NT2/D1 (cell line): ENCODE data around the gene SNED1.

Experiments used
- DNase-seq: peaks from one replicate; pipeline ENCODE4 v3.0.0-alpha.2; 2011; ENCODE audit warnings: low read depth, low spot score
- H3K27me3 ChIP-seq: 2 replicates; pipeline ENCODE4 v1.6.0; 2011; ENCODE audit warnings: mild to moderate bottlenecking; ENCODE audit not compliant: insufficient read length, insufficient read depth
- H3K36me3 ChIP-seq: 2 replicates; pipeline ENCODE4 v1.6.1; 2011; ENCODE audit warnings: mild to moderate bottlenecking, low read length, mixed read lengths; ENCODE audit not compliant: insufficient read depth, insufficient read length
- H3K4me1 ChIP-seq: 2 replicates; pipeline ENCODE4 v1.5.1; 2011; ENCODE audit not compliant: insufficient read depth, insufficient read length
- H3K4me3 ChIP-seq: 2 replicates; pipeline ENCODE4 v1.5.1; 2011; ENCODE audit warnings: low read depth; ENCODE audit not compliant: insufficient read length
- H3K9ac ChIP-seq: 2 replicates; pipeline ENCODE4 v1.6.0; 2011; ENCODE audit warnings: low read depth; ENCODE audit not compliant: insufficient read length
- H3K9me3 ChIP-seq: 2 replicates; pipeline ENCODE4 v1.5.1; 2011; ENCODE audit warnings: mild to moderate bottlenecking, low read length; ENCODE audit not compliant: insufficient read depth
- SUZ12 ChIP-seq: IDR thresholded peaks from 2 replicates; pipeline ENCODE4 v1.6.1; 2011; ENCODE audit not compliant: insufficient read length, insufficient read depth; ENCODE audit errors: extremely low read depth
- YY1 ChIP-seq: IDR thresholded peaks from 2 replicates; pipeline ENCODE4 v1.6.1; 2011; ENCODE audit not compliant: insufficient read length, insufficient read depth
- ZNF274 ChIP-seq: IDR thresholded peaks from 2 replicates; pipeline ENCODE4 v1.6.1; 2011; ENCODE audit warnings: mild to moderate bottlenecking, low read depth, low read length

Gene SNED1

DNA sequence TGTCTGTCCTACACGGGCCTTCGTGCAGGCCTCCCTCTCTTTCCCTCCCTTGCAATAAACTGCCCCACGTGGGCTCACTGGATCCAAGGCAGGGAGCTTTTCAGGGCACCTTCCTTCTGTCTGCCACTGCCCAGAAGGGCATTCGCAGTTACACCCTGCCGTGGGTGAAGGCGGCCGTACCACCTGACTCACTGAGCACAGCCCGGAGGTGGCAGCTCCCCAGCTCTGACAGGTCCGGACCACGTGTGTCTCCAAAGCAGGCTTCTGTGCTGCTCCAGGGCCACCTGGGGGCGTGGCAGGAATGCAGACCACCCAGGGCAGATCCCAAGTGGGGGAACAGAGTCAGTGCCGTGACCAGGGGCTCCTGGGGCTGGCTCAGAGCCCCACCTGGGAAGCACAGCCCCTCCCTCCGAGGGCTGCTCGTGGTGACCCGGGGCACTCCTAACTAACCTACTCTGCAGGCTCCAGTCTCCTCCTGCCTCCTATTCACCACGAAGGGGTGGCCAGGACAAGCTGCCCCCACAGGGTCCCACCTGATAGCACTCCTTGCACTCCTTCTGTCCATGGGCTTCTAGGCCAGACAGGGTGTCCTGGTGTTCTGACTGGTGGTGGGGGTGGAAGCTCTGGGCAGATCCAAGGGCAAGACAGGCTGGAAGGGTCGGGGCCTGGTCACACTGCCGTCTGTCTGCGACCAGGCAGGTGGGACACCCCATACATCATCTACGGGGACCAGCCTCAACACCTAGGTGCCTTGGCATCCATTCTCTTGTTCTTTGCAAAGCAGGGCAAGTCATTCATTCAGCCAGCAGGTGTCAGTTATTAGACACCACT lies 9.7 kb downstream of the SNED1 start:
- Histone ChIP-seq H3K4me3 (no peak overlapping the region), H3K27me3 (peaks cover 35% of the 10 kb centered on the region), H3K36me3 (no peaks in the 10 kb centered on the region), H3K4me1 (peaks cover 34% of the 10 kb centered on the region), H3K9me3 (peaks cover 35% of the 10 kb centered on the region), H3K9ac (no peak overlapping the region)
- TF ChIP-seq SUZ12 (no peak), ZNF274 (no peak), YY1 (no peak)
- DNase-seq: no peak

DNA sequence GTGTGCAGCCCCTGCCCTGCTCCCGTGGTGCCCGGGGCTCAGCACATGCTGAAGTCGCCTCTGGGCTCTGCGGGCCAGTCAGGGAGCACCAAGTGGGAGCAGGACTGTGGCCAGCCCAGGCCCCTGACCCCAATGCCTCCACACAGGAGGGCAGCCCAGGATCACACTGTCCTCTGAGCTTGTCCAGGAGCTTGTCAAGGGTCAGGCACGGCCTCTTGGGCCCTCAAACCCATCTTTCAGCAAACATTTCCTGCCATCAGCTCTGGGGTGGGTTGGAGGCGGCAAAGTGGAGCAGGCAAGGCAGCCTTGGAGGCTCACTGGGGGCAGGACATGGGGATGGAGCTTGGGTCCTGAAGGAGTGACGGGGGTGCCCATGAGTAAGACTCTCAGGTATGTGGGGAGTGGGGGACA lies 10.3 kb downstream of the SNED1 start:
- Histone ChIP-seq H3K9me3 (peaks cover 29% of the 10 kb centered on the region), H3K27me3 (peaks cover 35% of the 10 kb centered on the region), H3K4me1 (peaks cover 34% of the 10 kb centered on the region), H3K36me3 (no peaks in the 10 kb centered on the region), H3K9ac (no peak overlapping the region), H3K4me3 (no peak overlapping the region)
- no peak for TF ChIP-seq YY1
- TF ChIP-seq SUZ12: no peak
- TF ChIP-seq ZNF274: no peak
- no peak for DNase-seq

DNA sequence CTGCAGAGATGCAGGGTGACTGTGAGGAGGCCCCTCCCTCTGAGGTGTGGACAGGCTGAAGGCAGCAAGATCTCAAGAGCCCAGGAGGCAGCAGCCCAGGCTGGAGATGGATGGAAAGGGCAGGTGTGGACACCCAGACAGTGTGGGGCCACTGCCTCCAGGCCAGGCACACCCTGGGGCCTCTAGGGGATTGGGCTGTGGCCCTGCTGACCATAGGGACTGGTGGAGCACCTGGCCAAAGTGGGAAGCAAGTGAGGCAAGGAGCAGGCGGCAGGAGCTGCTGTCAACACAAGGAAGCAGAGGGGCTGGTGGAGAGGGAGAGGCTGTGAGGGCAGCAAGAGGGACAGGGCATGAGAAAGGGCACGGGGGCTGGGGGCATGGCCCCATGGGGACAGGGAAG lies 10.8 kb downstream of the SNED1 start:
- TF ChIP-seq ZNF274 (no peak), YY1 (no peak), SUZ12 (no peak)
- H3K4me1 ChIP-seq: peaks cover 34% of the 10 kb centered on the region
- peak overlapping the region; percentile 13 for H3K4me3 ChIP-seq
- DNase-seq: no peak
- no peaks in the 10 kb centered on the region for H3K36me3 ChIP-seq
- H3K9ac ChIP-seq: peak overlapping the region; percentile 68
- H3K27me3 ChIP-seq: peaks cover 36% of the 10 kb centered on the region
- peaks cover 24% of the 10 kb centered on the region for H3K9me3 ChIP-seq

DNA sequence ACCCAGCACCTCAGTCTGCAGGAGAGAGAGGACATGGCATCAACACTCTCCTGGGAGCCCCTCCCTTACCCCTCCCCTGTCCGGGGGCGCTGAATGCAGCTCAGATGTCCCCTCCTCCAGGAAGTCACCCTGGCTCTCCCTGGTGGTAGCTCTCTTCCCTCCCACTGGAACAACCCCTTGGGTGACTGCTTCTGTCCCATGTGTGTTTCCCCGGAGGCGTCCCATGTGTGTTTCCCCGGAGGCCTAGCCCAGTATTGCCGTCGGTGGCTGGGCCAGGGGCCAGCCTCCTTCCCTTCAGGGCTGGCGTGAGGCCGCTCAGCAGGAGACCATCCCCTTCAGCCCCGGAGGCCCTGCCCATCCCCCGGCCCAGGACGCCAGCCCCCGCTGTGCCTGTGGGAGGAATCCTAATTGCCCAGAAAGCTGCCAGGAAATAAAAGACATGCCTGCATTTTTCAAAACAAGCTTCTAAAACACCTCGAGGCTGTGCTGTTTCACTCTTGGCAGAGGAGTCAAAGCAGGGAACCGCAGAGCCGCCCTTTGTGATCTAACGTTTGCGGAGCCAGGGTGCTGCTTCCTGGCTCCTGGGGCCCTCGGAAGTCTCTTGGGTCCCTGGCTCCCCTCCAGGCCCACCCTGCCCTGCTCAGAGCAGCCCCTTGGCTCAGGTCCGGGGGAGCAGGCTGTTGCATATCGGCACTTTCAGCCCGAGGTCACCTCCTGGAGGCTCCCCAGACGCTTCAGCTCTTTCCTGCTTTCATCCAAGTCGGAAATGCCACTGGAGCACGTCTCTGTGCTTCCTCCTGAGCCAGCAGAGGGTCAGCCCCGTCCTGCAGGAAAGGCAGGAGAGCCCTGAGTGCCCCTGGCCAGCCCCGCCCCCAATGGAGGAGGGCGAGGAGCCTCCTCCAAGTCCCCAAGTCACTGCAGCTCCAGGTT lies 11.4 kb downstream of the SNED1 start:
- Histone ChIP-seq H3K4me1 (peaks cover 34% of the 10 kb centered on the region), H3K4me3 (peak overlapping the region; percentile 19), H3K36me3 (no peaks in the 10 kb centered on the region), H3K9ac (peak overlapping the region; percentile 84), H3K9me3 (peaks cover 17% of the 10 kb centered on the region), H3K27me3 (peaks cover 38% of the 10 kb centered on the region)
- TF ChIP-seq SUZ12: no peak
- TF ChIP-seq YY1: no peak
- no peak for TF ChIP-seq ZNF274
- peak; percentile 65 for DNase-seq

DNA sequence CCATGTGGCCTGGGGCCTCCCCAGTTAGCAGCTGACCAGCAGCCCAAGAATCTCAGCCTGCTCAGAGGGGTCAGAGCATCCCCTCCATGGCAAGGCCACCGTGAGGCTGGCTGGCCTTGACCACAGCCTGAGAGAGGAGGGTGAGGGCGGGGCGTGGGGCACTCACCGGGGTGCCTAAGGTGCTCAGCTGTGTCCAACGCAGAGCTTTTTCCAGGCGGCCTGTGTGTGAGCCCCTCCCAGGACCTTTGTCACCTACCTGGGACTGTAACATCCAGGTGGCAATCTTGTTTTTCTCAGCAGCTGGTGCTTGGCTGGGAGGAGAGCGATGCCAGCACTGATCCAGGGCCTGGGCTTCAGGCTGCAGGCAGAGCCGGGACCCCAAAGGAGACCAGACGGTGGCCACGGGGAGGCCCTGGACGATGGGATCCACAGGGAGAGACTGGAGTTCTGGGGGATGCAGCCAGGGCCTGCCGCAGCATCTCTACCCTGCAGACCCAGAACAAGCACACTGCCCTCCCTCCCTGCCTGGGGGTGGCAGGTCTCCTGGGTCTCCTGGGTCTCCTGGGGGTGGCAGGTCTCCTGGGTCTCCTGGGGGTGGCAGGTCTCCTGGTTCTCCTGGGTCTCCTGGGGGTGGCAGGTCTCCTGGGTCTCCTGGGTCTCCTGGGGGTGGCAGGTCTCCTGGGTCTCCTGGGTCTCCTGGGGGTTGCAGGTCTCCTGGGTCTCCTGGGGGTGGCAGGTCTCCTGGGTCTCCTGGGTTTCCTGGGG lies 12.3 kb downstream of the SNED1 start:
- Histone ChIP-seq H3K4me3 (peak overlapping the region; percentile 19), H3K9ac (peak overlapping the region; percentile 84)
- TF ChIP-seq SUZ12 (no peak), YY1 (no peak), ZNF274 (no peak)

DNA sequence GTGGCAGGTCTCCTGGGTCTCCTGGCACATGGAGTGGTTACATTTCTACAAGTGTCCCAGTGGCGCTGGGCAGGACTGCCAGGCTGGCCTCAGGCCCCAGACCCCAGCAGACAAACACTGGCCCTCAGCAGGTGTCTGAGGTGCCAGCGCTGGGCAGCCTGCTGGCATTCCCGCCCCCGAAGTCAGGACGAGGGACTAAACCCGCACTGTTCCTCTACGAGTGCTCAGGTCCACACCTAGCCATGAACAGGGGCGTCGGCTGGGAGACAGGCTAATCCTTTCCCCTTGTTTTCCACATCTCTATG lies 12.8 kb downstream of the SNED1 start:
- peaks cover 5% of the 10 kb centered on the region; the same call in 1 of the 2 replicates for H3K9me3 ChIP-seq
- H3K4me3 ChIP-seq: no peak overlapping the region
- H3K4me1 ChIP-seq: peaks cover 34% of the 10 kb centered on the region
- H3K9ac ChIP-seq: peak overlapping the region; percentile 22
- TF ChIP-seq YY1 (no peak), ZNF274 (no peak), SUZ12 (no peak)
- H3K27me3 ChIP-seq: peaks cover 38% of the 10 kb centered on the region
- H3K36me3 ChIP-seq: no peaks in the 10 kb centered on the region
- DNase-seq: no peak

More for the DNA sequence above, 12.3 kb downstream of the SNED1 start:
- peaks cover 10% of the 10 kb centered on the region for H3K9me3 ChIP-seq
- peaks cover 34% of the 10 kb centered on the region for H3K4me1 ChIP-seq
- H3K27me3 ChIP-seq: peaks cover 38% of the 10 kb centered on the region
- DNase-seq: no peak
- no peaks in the 10 kb centered on the region for H3K36me3 ChIP-seq
